ENCODE results near the gene DEGS2.

The DEGS2 gene

GRCh38 chr14:100178691-100179090 lies 19.2 kb upstream of the DEGS2 start:
- no peaks in the 10 kb centered on the region for H3K27me3 ChIP-seq (ENCODE audit: insufficient read depth, low read length, poor library complexity)
- H3K27ac ChIP-seq (ENCODE audit: low read length) = no peak overlapping the region
- no peak overlapping the region for H3K4me2 ChIP-seq (ENCODE audit: insufficient read depth, low read length)
- no peaks in the 10 kb centered on the region for H3K36me3 ChIP-seq (ENCODE audit: insufficient read depth, low read length)
- no peak overlapping the region for H2AFZ ChIP-seq (ENCODE audit: low read depth, low read length)
- H3K9me3 ChIP-seq (ENCODE audit: insufficient read depth, low read length, severe bottlenecking) = no peaks in the 10 kb centered on the region
- DNase-seq (no peak), ATAC-seq (ENCODE audit: insufficient read depth, low read depth) (no peak)
- no peak overlapping the region for H3K4me3 ChIP-seq (ENCODE audit: low read depth in 1 of 2, low read length in 2 of 2)
- H3K79me2 ChIP-seq (ENCODE audit: insufficient read depth, low read length) = no peaks in the 10 kb centered on the region
- no peak for TF ChIP-seq EZH2 (IDR thresholded peaks at IDR 0.05; ENCODE audit: borderline replicate concordance, low read depth, low read length, severe bottlenecking)
- no peak for TF ChIP-seq CTCF (IDR thresholded peaks at IDR 0.05; ENCODE audit: borderline replicate concordance, extremely low read depth, low read length, poor library complexity, severe bottlenecking)
- no peak overlapping the region for H3K9ac ChIP-seq (ENCODE audit: low read depth, low read length)
- no peaks in the 10 kb centered on the region for H4K20me1 ChIP-seq (ENCODE audit: insufficient read depth, low read length)
- H3K4me1 ChIP-seq (ENCODE audit: insufficient read depth, low read length) = no peaks in the 10 kb centered on the region

GRCh38 chr14:100176811-100177327 lies 17.4 kb upstream of the DEGS2 start:
- no peak for TF ChIP-seq CTCF (IDR thresholded peaks at IDR 0.05; ENCODE audit: borderline replicate concordance, extremely low read depth, low read length, poor library complexity, severe bottlenecking)
- Histone ChIP-seq H3K4me3 (ENCODE audit: low read depth in 1 of 2, low read length in 2 of 2) (no peak overlapping the region), H2AFZ (ENCODE audit: low read depth, low read length) (no peak overlapping the region), H3K79me2 (ENCODE audit: insufficient read depth, low read length) (no peaks in the 10 kb centered on the region), H3K9me3 (ENCODE audit: insufficient read depth, low read length, severe bottlenecking) (no peaks in the 10 kb centered on the region), H3K4me2 (ENCODE audit: insufficient read depth, low read length) (no peak overlapping the region), H3K4me1 (ENCODE audit: insufficient read depth, low read length) (no peaks in the 10 kb centered on the region), H4K20me1 (ENCODE audit: insufficient read depth, low read length) (no peaks in the 10 kb centered on the region), H3K27ac (ENCODE audit: low read length) (no peak overlapping the region), H3K9ac (ENCODE audit: low read depth, low read length) (no peak overlapping the region), H3K36me3 (ENCODE audit: insufficient read depth, low read length) (no peaks in the 10 kb centered on the region), H3K27me3 (ENCODE audit: insufficient read depth, low read length, poor library complexity) (no peaks in the 10 kb centered on the region)
- no peak for ATAC-seq (ENCODE audit: insufficient read depth, low read depth)
- DNase-seq = no peak

GRCh38 chr14:100173353-100173752 lies 13.9 kb upstream of the DEGS2 start:
- H3K9ac ChIP-seq (ENCODE audit: low read depth, low read length) = no peak overlapping the region
- H2AFZ ChIP-seq (ENCODE audit: low read depth, low read length) = no peak overlapping the region
- H3K4me1 ChIP-seq (ENCODE audit: insufficient read depth, low read length) = no peaks in the 10 kb centered on the region
- H4K20me1 ChIP-seq (ENCODE audit: insufficient read depth, low read length) = no peaks in the 10 kb centered on the region
- DNase-seq (no peak), ATAC-seq (ENCODE audit: insufficient read depth, low read depth) (no peak)
- H3K4me2 ChIP-seq (ENCODE audit: insufficient read depth, low read length) = no peak overlapping the region
- no peaks in the 10 kb centered on the region for H3K27me3 ChIP-seq (ENCODE audit: insufficient read depth, low read length, poor library complexity)
- no peaks in the 10 kb centered on the region for H3K79me2 ChIP-seq (ENCODE audit: insufficient read depth, low read length)
- H3K27ac ChIP-seq (ENCODE audit: low read length) = no peak overlapping the region
- no peak overlapping the region for H3K4me3 ChIP-seq (ENCODE audit: low read depth in 1 of 2, low read length in 2 of 2)
- no peaks in the 10 kb centered on the region for H3K9me3 ChIP-seq (ENCODE audit: insufficient read depth, low read length, severe bottlenecking)
- no peaks in the 10 kb centered on the region for H3K36me3 ChIP-seq (ENCODE audit: insufficient read depth, low read length)
- no peak for TF ChIP-seq CTCF (IDR thresholded peaks at IDR 0.05; ENCODE audit: borderline replicate concordance, extremely low read depth, low read length, poor library complexity, severe bottlenecking)
- no peak for TF ChIP-seq EZH2 (IDR thresholded peaks at IDR 0.05; ENCODE audit: borderline replicate concordance, low read depth, low read length, severe bottlenecking)

GRCh38 chr14:100172811-100173210 lies 13.4 kb upstream of the DEGS2 start:
- Histone ChIP-seq H3K27ac (ENCODE audit: low read length) (no peak overlapping the region), H3K27me3 (ENCODE audit: insufficient read depth, low read length, poor library complexity) (no peaks in the 10 kb centered on the region), H3K4me2 (ENCODE audit: insufficient read depth, low read length) (no peak overlapping the region), H3K9ac (ENCODE audit: low read depth, low read length) (no peak overlapping the region), H3K9me3 (ENCODE audit: insufficient read depth, low read length, severe bottlenecking) (no peaks in the 10 kb centered on the region), H3K4me3 (ENCODE audit: low read depth in 1 of 2, low read length in 2 of 2) (no peak overlapping the region), H3K4me1 (ENCODE audit: insufficient read depth, low read length) (no peaks in the 10 kb centered on the region), H3K79me2 (ENCODE audit: insufficient read depth, low read length) (no peaks in the 10 kb centered on the region), H2AFZ (ENCODE audit: low read depth, low read length) (no peak overlapping the region), H4K20me1 (ENCODE audit: insufficient read depth, low read length) (no peaks in the 10 kb centered on the region), H3K36me3 (ENCODE audit: insufficient read depth, low read length) (no peaks in the 10 kb centered on the region)
- TF ChIP-seq EZH2 (IDR thresholded peaks at IDR 0.05; ENCODE audit: borderline replicate concordance, low read depth, low read length, severe bottlenecking) = no peak
- TF ChIP-seq CTCF (IDR thresholded peaks at IDR 0.05; ENCODE audit: borderline replicate concordance, extremely low read depth, low read length, poor library complexity, severe bottlenecking) = no peak
- DNase-seq = no peak
- ATAC-seq (ENCODE audit: insufficient read depth, low read depth) = no peak
